Measurements from ENCODE around the gene ANGPTL4. TPM values are rescaled to one million over a fixed set of nuclear protein-coding genes. Genes with fewer than 3 reads are reported as not detected.
"Not testable (repeated sequence)": the region's sequence is repeated elsewhere in the genome, so short reads cannot be mapped to it uniquely, and the experiment has no call there.

The ANGPTL4 gene
- total RNA-seq, 3 donors from 2014 or later = 90.9 to 186 (median 118) TPM

DNA sequence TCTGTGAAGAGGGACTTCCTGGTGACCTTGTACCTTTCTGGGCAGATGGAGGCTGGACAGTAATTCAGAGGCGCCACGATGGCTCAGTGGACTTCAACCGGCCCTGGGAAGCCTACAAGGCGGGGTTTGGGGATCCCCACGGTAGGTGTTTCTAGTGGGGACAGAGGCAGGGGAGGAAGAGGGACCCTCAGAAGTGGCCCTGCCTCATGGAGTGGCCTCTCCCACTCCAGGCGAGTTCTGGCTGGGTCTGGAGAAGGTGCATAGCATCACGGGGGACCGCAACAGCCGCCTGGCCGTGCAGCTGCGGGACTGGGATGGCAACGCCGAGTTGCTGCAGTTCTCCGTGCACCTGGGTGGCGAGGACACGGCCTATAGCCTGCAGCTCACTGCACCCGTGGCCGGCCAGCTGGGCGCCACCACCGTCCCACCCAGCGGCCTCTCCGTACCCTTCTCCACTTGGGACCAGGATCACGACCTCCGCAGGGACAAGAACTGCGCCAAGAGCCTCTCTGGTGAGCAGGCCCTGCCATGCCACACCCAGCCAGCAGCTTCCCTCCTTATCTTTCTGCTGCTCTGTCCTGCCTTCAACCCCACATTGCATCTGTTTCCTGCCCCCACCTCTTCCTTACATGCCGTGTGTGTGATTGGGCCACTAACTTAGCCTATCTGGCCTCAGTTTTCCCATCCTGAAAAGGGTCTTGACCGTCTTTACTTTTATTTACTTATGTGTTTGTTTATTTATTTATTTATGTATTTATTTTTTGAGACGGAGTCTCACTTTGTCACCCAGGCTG, 7.3 kb downstream of the ANGPTL4 start:
- Histone ChIP-seq H3K4me1 (peaks cover 10 to 12% of the 10 kb centered on the region in 2 donors), H3K9me3 (no peaks in the 10 kb centered on the region), H3K4me3 (peak overlapping the region in 2 of 3 donors; percentile 15 to 47), H3K36me3 (no peaks in the 10 kb centered on the region), H3K27ac (peak overlapping the region; percentile 18 to 84), H3K27me3 (no peaks in the 10 kb centered on the region)
- no peak for DNase-seq (ENCODE audit: low spot score in 2 of 2)
- intact Hi-C loops (cut with DNase I; ENCODE audit: low total_unique reads) = no loop called here
- no peak for TF ChIP-seq POLR2A (IDR thresholded peaks at IDR 0.05)

DNA sequence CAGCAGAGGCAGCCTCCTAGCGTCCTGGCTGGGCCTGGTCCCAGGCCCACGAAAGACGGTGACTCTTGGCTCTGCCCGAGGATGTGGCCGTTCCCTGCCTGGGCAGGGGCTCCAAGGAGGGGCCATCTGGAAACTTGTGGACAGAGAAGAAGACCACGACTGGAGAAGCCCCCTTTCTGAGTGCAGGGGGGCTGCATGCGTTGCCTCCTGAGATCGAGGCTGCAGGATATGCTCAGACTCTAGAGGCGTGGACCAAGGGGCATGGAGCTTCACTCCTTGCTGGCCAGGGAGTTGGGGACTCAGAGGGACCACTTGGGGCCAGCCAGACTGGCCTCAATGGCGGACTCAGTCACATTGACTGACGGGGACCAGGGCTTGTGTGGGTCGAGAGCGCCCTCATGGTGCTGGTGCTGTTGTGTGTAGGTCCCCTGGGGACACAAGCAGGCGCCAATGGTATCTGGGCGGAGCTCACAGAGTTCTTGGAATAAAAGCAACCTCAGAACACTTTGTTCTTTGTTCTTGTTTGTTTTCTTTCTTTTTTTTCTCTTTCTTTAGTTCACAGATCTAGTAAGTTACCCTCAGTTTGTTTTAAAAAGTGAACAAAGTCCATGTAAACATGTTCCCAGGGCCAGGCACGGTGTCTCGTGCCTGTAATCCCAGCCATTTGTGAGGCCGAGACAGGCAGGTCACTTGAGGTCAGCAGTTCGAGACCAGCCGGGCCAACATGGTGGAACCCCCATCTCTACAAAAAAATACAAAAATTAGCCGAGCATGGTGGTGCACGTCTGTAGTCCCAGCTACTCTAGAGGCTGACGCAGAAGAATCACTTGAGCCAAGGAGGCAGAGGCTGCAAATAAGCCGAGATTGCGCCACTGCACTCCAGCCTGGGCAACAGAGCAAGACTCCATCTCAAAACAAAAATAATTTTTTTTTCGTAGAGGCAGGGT, 10.2 kb downstream of the ANGPTL4 start:
- Histone ChIP-seq H3K27ac (peak overlapping the region; percentile 78 to 79), H3K9me3 (no peaks in the 10 kb centered on the region), H3K36me3 (no peaks in the 10 kb centered on the region), H3K4me3 (no peak overlapping the region), H3K4me1 (no peaks in the 10 kb centered on the region), H3K27me3 (no peaks in the 10 kb centered on the region)
- DNase-seq (ENCODE audit: low spot score in 2 of 2) = peak in 1 of 2 donors; percentile 84
- intact Hi-C loops (cut with DNase I; ENCODE audit: low total_unique reads) = no loop called here
- TF ChIP-seq POLR2AphosphoS5 (IDR thresholded peaks at IDR 0.05) (peak in 2 of 3 donors; percentile 12 to 59), POLR2A (IDR thresholded peaks at IDR 0.05) (no peak)
- TF ChIP-seq, protein P1, sequence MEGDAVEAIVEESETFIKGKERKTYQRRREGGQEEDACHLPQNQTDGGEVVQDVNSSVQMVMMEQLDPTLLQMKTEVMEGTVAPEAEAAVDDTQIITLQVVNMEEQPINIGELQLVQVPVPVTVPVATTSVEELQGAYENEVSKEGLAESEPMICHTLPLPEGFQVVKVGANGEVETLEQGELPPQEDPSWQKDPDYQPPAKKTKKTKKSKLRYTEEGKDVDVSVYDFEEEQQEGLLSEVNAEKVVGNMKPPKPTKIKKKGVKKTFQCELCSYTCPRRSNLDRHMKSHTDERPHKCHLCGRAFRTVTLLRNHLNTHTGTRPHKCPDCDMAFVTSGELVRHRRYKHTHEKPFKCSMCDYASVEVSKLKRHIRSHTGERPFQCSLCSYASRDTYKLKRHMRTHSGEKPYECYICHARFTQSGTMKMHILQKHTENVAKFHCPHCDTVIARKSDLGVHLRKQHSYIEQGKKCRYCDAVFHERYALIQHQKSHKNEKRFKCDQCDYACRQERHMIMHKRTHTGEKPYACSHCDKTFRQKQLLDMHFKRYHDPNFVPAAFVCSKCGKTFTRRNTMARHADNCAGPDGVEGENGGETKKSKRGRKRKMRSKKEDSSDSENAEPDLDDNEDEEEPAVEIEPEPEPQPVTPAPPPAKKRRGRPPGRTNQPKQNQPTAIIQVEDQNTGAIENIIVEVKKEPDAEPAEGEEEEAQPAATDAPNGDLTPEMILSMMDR (IDR thresholded peaks at IDR 0.05) = no peak

DNA sequence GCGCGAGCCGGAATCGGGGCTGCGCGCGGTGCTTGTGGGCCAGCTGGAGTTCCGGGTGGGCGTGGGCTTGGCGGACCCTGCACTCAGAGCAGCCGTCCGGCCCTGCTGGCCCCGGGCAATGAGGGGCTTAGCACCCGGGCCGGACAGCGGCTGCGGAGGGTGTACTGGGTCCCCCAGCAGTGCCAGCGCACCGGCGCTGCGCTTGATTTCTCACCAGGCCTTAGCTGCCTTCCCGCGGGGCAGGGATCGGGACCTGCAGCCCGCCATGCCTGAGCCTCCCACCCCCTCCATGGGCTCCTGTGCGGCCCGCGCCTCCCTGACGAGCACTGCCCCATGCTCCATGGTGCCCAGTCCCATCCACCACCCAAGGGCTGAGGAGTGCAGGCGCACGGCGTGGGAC, 11.8 kb downstream of the ANGPTL4 start:
- H3K36me3 ChIP-seq; intact Hi-C loops (cut with DNase I; ENCODE audit: low total_unique reads); H3K27ac ChIP-seq; H3K4me1 ChIP-seq; DNase-seq (ENCODE audit: low spot score in 2 of 2); H3K27me3 ChIP-seq; H3K4me3 ChIP-seq; H3K9me3 ChIP-seq: not testable (repeated sequence)

DNA sequence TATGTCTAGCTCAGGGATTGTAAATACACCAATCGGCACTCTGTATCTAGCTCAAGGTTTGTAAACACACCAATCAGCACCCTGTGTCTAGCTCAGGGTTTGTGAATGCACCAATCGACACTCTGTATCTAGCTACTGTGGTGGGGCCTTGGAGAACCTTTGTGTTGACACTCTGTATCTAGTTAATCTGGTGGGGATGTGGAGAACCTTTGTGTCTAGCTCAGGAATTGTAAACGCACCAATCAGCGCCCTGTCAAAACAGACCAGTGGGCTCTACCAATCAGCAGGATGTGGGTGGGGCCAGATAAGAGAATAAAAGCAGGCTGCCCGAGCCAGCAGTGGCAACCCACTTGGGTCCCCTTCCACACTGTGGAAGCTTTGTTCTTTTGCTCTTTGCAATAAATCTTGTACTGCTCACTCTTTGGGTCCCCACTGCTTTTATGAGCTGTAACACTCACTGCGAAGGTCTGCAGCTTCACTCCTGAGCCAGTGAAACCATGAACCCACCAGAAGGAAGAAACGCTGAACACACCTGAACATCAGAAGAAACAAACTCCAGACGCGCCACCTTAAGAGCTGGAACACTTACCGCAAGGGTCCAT, 12.5 kb downstream of the ANGPTL4 start:
- H3K27ac ChIP-seq; H3K36me3 ChIP-seq; H3K27me3 ChIP-seq; H3K9me3 ChIP-seq; intact Hi-C loops (cut with DNase I; ENCODE audit: low total_unique reads); H3K4me3 ChIP-seq; DNase-seq (ENCODE audit: low spot score in 2 of 2); H3K4me1 ChIP-seq: not testable (repeated sequence)

DNA sequence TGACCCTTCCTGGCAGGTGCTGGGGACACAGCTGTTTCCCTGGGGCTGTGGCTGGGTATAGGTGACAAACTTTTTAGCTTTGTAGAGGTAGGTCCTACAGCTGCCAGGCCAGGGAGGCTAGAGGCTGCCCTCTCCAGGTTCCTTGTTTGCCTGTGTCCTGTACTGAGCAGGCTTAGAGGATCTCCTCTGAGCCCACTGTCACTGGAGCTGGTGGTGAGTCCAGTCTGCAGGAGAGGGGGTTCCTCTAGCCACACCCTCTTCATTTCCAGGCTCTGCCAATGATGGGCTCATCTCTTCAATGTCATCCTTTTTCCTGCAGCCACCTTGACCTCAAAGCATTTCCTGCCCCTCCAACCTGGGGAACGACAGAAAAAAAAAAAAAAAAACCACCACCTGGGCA, 13.6 kb downstream of the ANGPTL4 start:
- TF ChIP-seq, protein P1 (IDR thresholded peaks at IDR 0.05) = no peak
- TF ChIP-seq POLR2AphosphoS5 (IDR thresholded peaks at IDR 0.05) = no peak
- Histone ChIP-seq H3K4me1 (no peaks in the 10 kb centered on the region), H3K36me3 (no peaks in the 10 kb centered on the region), H3K9me3 (no peaks in the 10 kb centered on the region), H3K27me3 (no peaks in the 10 kb centered on the region), H3K4me3 (no peak overlapping the region), H3K27ac (no peak overlapping the region)
- intact Hi-C loops (cut with DNase I; ENCODE audit: low total_unique reads) = no loop called here
- DNase-seq (ENCODE audit: low spot score in 2 of 2) = no peak

DNA sequence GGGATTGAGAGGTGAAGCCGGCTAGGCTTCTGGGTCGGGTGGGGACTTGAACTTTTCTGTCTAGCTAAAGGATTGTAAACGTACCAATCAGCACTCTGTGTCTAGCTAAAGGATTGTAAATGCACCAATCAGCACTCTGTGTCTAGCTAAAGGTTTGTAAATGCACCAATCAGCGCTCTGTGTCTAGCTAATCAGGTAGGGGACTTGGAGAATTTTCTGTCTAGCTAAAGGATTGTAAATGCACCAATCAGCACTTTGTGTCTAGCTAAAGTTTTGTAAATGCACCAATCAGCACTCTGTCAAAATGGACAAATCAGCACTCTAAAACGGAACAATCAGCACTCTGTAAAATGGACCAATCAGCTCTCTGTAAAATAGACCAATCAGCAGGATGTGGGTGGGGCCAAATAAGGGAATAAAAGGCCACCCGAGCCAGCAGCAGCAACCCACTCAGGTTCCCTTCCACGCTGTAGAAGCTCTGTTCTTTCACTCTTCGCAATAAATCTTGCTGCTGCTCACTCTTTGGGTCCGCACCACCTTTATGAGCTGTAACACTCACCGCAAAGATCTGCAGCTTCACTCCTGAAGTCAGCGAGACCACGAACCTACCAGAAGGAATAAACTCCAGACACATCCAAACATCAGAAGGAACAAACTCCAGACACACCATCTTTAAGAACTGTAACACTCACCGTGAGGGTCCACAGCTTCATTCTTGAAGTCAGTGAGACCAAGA, 15.4 kb downstream of the ANGPTL4 start:
- H3K36me3 ChIP-seq; intact Hi-C loops (cut with DNase I; ENCODE audit: low total_unique reads); DNase-seq (ENCODE audit: low spot score in 2 of 2); H3K27me3 ChIP-seq; H3K4me1 ChIP-seq; H3K4me3 ChIP-seq; H3K9me3 ChIP-seq; H3K27ac ChIP-seq: not testable (repeated sequence)

DNA sequence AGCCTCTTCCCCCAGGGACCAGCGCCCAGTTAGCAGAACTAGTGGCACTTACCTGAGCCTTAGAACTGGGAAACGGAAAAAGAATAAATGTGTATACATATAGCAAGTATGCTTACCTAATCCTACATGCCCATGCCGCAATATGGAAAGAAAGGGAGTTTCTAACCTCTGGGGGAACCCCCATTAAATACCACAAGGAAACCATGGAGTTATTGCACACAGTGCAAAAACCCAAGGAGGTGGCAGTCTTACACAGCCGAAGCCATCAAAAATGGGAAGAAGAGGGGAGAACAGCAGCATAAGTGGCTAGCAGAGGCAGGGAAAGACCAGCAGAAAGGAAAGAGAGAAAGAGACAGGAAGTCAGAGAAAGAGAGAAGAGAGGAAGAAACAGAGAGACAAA, 20.6 kb downstream of the ANGPTL4 start:
- H3K4me1 ChIP-seq; intact Hi-C loops (cut with DNase I; ENCODE audit: low total_unique reads): not testable (repeated sequence)

DNA sequence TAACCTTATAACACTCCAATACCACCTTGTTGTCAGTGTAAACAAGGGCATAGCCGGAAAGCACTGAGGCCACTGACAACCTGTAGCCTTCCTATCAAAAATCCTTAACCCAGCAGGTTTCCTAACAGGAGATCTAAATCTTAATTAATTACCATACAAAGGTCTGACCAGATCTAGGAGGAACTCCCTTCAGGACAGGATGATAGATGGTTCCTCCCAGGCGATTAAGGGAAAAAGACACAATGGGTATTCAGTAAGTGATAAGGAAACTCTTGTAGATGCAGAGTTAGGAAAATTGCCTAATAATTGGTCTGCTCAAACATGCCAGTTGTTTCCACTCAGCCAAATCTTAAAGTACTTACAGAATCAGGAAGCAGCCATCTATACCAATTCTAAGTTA, 21.1 kb downstream of the ANGPTL4 start:
- not testable (repeated sequence) for H3K4me1 ChIP-seq, H3K9me3 ChIP-seq
- peak overlapping the region; percentile 76 to 84 for H3K27ac ChIP-seq

More for the DNA sequence above, 20.6 kb downstream of the ANGPTL4 start:
- DNase-seq (ENCODE audit: low spot score in 2 of 2); H3K27me3 ChIP-seq; H3K36me3 ChIP-seq; H3K9me3 ChIP-seq; H3K4me3 ChIP-seq; H3K27ac ChIP-seq: not testable (repeated sequence)

DNA sequence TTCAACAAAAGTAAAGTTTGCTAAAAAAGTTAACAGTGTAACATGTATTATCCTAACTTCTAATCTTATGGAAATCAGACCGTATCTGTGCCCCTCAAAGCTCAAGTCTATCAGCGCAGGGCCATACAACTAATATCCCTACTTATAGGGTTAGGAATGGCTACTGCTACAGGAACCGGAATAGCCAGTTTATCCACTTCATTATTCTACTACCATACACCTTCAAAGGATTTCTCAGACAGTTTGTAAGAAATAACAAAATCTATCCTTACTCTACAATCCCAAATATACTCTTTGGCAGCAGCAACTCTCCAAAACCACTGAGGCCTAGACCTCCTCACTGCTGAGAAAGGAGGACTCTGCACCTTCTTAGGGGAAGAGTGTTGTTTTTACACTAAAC, 21.6 kb downstream of the ANGPTL4 start:
- peak overlapping the region in 1 of 3 donors; percentile 13 for H3K4me3 ChIP-seq
- H3K27ac ChIP-seq = peak overlapping the region; percentile 76 to 84
- DNase-seq (ENCODE audit: low spot score in 2 of 2); H3K9me3 ChIP-seq; intact Hi-C loops (cut with DNase I; ENCODE audit: low total_unique reads); H3K36me3 ChIP-seq; H3K4me1 ChIP-seq; H3K27me3 ChIP-seq: not testable (repeated sequence)

More for the DNA sequence above, 21.1 kb downstream of the ANGPTL4 start:
- H3K4me3 ChIP-seq; intact Hi-C loops (cut with DNase I; ENCODE audit: low total_unique reads); DNase-seq (ENCODE audit: low spot score in 2 of 2); H3K27me3 ChIP-seq; H3K36me3 ChIP-seq: not testable (repeated sequence)

DNA sequence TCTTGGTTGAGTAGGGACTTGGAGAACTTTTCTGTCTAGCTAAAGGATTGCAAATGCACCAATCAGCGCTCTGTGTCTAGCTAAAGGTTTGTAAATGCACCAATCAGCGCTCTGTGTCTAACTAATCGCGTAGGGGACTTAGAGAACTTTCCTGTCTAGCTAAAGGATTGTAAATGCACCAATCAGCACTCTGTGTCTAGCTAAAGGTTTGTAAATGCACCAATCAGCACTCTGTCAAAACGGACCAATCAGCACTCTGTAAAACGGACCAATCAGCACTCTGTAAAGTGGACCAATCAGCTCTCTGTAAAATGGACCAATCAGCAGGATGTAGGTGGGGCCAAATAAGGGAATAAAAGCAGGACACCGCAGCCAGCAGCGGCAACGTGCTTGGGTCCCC, 22.5 kb downstream of the ANGPTL4 start:
- intact Hi-C loops (cut with DNase I; ENCODE audit: low total_unique reads); H3K4me3 ChIP-seq; H3K36me3 ChIP-seq; H3K9me3 ChIP-seq; H3K27me3 ChIP-seq; DNase-seq (ENCODE audit: low spot score in 2 of 2); H3K4me1 ChIP-seq: not testable (repeated sequence)
- peak overlapping the region; percentile 76 to 84 for H3K27ac ChIP-seq

Measured in breast epithelium (tissue), 4 donors.